Activated CD8-positive, alpha-beta memory T cell treated with anti-CD3 and anti-CD28 coated beads for 24 hours (primary cell): Measurements from ENCODE around the gene TYMS.
A peak's percentile ranks its signal among the peaks of the same experiment; 100 is the strongest.

ENCODE experiments used
- DNase-seq: peaks from one replicate; pipeline ENCODE4 v3.0.0-alpha.2; 2020

TYMS gene

GRCh38 chr18:649341-649740 lies 8.1 kb upstream of the TYMS start:
- no peak for DNase-seq

GRCh38 chr18:650428-650858 lies 7.0 kb upstream of the TYMS start:
- DNase-seq: no peak

GRCh38 chr18:652131-652530 lies 5.3 kb upstream of the TYMS start:
- no peak for DNase-seq

GRCh38 chr18:653512-653911 lies 3.9 kb upstream of the TYMS start:
- DNase-seq: no peak

- no peak for DNase-seq
These were observed 2.9 kb upstream of the TYMS start for GRCh38 chr18:654601-655000.

- no peak for DNase-seq
These were observed 2.0 kb upstream of the TYMS start for GRCh38 chr18:655445-655844.

- DNase-seq: peak; percentile 71
These were observed 821 bp downstream of the TYMS start for GRCh38 chr18:658001-658946.

- DNase-seq: no peak
These were observed 1.6 kb downstream of the TYMS start for GRCh38 chr18:658947-659533.

- DNase-seq: peak; percentile 44
These were observed 2.1 kb downstream of the TYMS start for GRCh38 chr18:659597-659996.

- no peak for DNase-seq
These were observed 4.7 kb downstream of the TYMS start for GRCh38 chr18:662197-662596.

GRCh38 chr18:666177-666576 lies 8.7 kb downstream of the TYMS start:
- DNase-seq: no peak

- no peak for DNase-seq
These were observed 9.2 kb downstream of the TYMS start for GRCh38 chr18:666628-667027.

- DNase-seq: no peak
These were observed 10.8 kb downstream of the TYMS start for GRCh38 chr18:668260-668659.

- no peak for DNase-seq
These were observed 11.6 kb downstream of the TYMS start for GRCh38 chr18:669077-669476.

- no peak for DNase-seq
These were observed 13.1 kb downstream of the TYMS start for GRCh38 chr18:670522-670921.

- no peak for DNase-seq
These were observed 14.0 kb downstream of the TYMS start for GRCh38 chr18:671405-671804.

- DNase-seq: no peak
These were observed 15.9 kb downstream of the TYMS start for GRCh38 chr18:673317-673716.

GRCh38 chr18:673769-674168 lies 16.3 kb downstream of the TYMS start:
- no peak for DNase-seq

GRCh38 chr18:675307-675706 lies 17.9 kb downstream of the TYMS start:
- no peak for DNase-seq

GRCh38 chr18:676069-676468 lies 18.6 kb downstream of the TYMS start:
- no peak for DNase-seq

- DNase-seq: no peak
These were observed 19.3 kb downstream of the TYMS start for GRCh38 chr18:676736-677135.

GRCh38 chr18:677145-677544 lies 19.7 kb downstream of the TYMS start:
- no peak for DNase-seq

- no peak for DNase-seq
These were observed 20.5 kb downstream of the TYMS start for GRCh38 chr18:677951-678381.

GRCh38 chr18:678482-679182 lies 21.2 kb downstream of the TYMS start:
- no peak for DNase-seq
